Fibroblast of lung (primary cell): ENCODE measurements around the gene FAM174A.

ENCODE experiments used
- CTCF ChIP-seq, 2 donors: IDR thresholded peaks in 1 of 2; conservative IDR thresholded peaks in 1 of 2; 1 replicate in 1 of 2; 2 replicates in 1 of 2; pipeline ENCODE4 v1.5.1; 2011 to 2012; ENCODE audit warnings: low read length in 2 of 2, control low read depth in 1 of 2, inconsistent platforms in 1 of 2, low read depth in 1 of 2, mild to moderate bottlenecking in 1 of 2
- EZH2 ChIP-seq: IDR thresholded peaks from 2 replicates; pipeline ENCODE4 v1.5.1; 2012; ENCODE audit warnings: low read length, control low read depth, mild to moderate bottlenecking; ENCODE audit errors: missing control alignments

- TF ChIP-seq CTCF (conservative IDR thresholded peaks at IDR 0.05 in 1 of 2, IDR thresholded peaks at IDR 0.05 in 1 of 2; ENCODE audit: low read depth in 1 of 2, low read length in 2 of 2) (no peak), EZH2 (no peak)
Measured at GRCh38 chr5:100550531-100551051, 15.4 kb downstream of the FAM174A start.
